Measurements from ENCODE around the gene ALOX5. TPM values are rescaled to one million over a fixed set of nuclear protein-coding genes. Genes with fewer than 3 reads are reported as not detected.

Gene ALOX5
- total RNA-seq, 1 experiment from 2014 or later = 3.4 TPM

GRCh38 chr10:45375716-45376231, 1.8 kb downstream of the ALOX5 start (continued):
- no peak for TF ChIP-seq IRF1 (CRISPR knock-in tag; IDR thresholded peaks at IDR 0.05)
- no peak for TF ChIP-seq USF2 (CRISPR knock-in tag; IDR thresholded peaks at IDR 0.05)
- TF ChIP-seq ZNF512 (CRISPR knock-in tag; IDR thresholded peaks at IDR 0.05; ENCODE audit: borderline replicate concordance) = no peak
- TF ChIP-seq ZBTB21 (CRISPR knock-in tag; IDR thresholded peaks at IDR 0.05; ENCODE audit: borderline replicate concordance) = no peak
- TF ChIP-seq NR2C2 (CRISPR knock-in tag; IDR thresholded peaks at IDR 0.05) = no peak
- no peak for TF ChIP-seq HMGXB4 (CRISPR knock-in tag; IDR thresholded peaks at IDR 0.05)
- TF ChIP-seq SOX15 (CRISPR knock-in tag; IDR thresholded peaks at IDR 0.05) = no peak
- no peak for TF ChIP-seq ZBTB43 (CRISPR knock-in tag; IDR thresholded peaks at IDR 0.05)
- TF ChIP-seq NR1H2 (CRISPR knock-in tag; IDR thresholded peaks at IDR 0.05) = no peak
- TF ChIP-seq RELA (CRISPR knock-in tag; IDR thresholded peaks at IDR 0.05; ENCODE audit: borderline replicate concordance) = no peak
- TF ChIP-seq PREB (CRISPR knock-in tag; IDR thresholded peaks at IDR 0.05; ENCODE audit: borderline replicate concordance) = no peak
- TF ChIP-seq FOXJ3 (CRISPR knock-in tag; IDR thresholded peaks at IDR 0.05; ENCODE audit: borderline replicate concordance) = no peak
- no peak for TF ChIP-seq ELF4 (CRISPR knock-in tag; IDR thresholded peaks at IDR 0.05; ENCODE audit: low read depth)

GRCh38 chr10:45376371-45376801, 2.4 kb downstream of the ALOX5 start:
- no peaks in the 10 kb centered on the region for H3K9me3 Mint-ChIP-seq
- ChIA-PET CTCF (interaction anchor here (0.6 kb wide), 1 partner anchor 96 kb away, joined by 3 read pairs; no protein-coding TSS in a partner anchor), POLR2A (no interaction called here)
- ATAC-seq (no peak), DNase-seq (ENCODE audit: low spot score) (no peak)
- peaks cover 50% of the 10 kb centered on the region for H3K27me3 Mint-ChIP-seq (ENCODE audit: low read depth)
- peaks cover 17% of the 10 kb centered on the region for H3K4me1 Mint-ChIP-seq
- H3K4me3 Mint-ChIP-seq = no peak overlapping the region
- H3K27ac Mint-ChIP-seq = no peak overlapping the region
- H3K36me3 Mint-ChIP-seq = no peaks in the 10 kb centered on the region
- no peak for TF ChIP-seq NFYB (CRISPR knock-in tag; conservative IDR thresholded peaks at IDR 0.05; ENCODE audit: low read depth)
- TF ChIP-seq NR1H2 (CRISPR knock-in tag; IDR thresholded peaks at IDR 0.05) = no peak
- no peak for TF ChIP-seq GTF2I (CRISPR knock-in tag; conservative IDR thresholded peaks at IDR 0.05)
- TF ChIP-seq ZNF396 (CRISPR knock-in tag; IDR thresholded peaks at IDR 0.05; ENCODE audit: borderline replicate concordance) = no peak
- no peak for TF ChIP-seq FOXK1 (CRISPR knock-in tag; IDR thresholded peaks at IDR 0.05)
- TF ChIP-seq ARID4B (CRISPR knock-in tag; IDR thresholded peaks at IDR 0.05; ENCODE audit: borderline replicate concordance) = no peak
- no peak for TF ChIP-seq MAX (CRISPR knock-in tag; IDR thresholded peaks at IDR 0.05)
- no peak for TF ChIP-seq JUN (CRISPR knock-in tag; IDR thresholded peaks at IDR 0.05)
- TF ChIP-seq ATF6 (CRISPR knock-in tag; IDR thresholded peaks at IDR 0.05) = no peak

All from WTC11 (cell line).